WTC11 (cell line): ENCODE data around the gene MPEG1.

Source experiments
- ATF2 ChIP-seq: sonication (generic); formaldehyde crosslinking; IDR thresholded peaks from 2 replicates; pipeline ENCODE4 v1.8.1; 2022; ENCODE audit warnings: low read depth, missing genetic modification reagents, borderline replicate concordance
- CTCF ChIP-seq: fragments of 200-600 bp; IDR thresholded peaks from 2 replicates; pipeline ENCODE4 v1.8.0; 2022; ENCODE audit warnings: antibody characterized with exemption
- ETV6 ChIP-seq: sonication (generic); formaldehyde crosslinking; IDR thresholded peaks from 2 replicates; pipeline ENCODE4 v1.8.1; 2022; ENCODE audit warnings: mild to moderate bottlenecking, missing genetic modification reagents
- IRF1 ChIP-seq: sonication (generic); formaldehyde crosslinking; IDR thresholded peaks from 2 replicates; pipeline ENCODE4 v1.8.0; 2023; ENCODE audit warnings: missing genetic modification reagents
- KAT7 ChIP-seq: sonication (generic); formaldehyde crosslinking; IDR thresholded peaks from 2 replicates; pipeline ENCODE4 v1.8.1; 2023; ENCODE audit warnings: missing genetic modification reagents, mild to moderate bottlenecking, borderline replicate concordance
- MAX ChIP-seq: sonication (generic); formaldehyde crosslinking; IDR thresholded peaks from 2 replicates; pipeline ENCODE4 v1.8.0; 2022; ENCODE audit warnings: mild to moderate bottlenecking, missing genetic modification reagents
- MYBL2 ChIP-seq: sonication (generic); formaldehyde crosslinking; IDR thresholded peaks from 2 replicates; pipeline ENCODE4 v1.8.1; 2023; ENCODE audit warnings: mild to moderate bottlenecking, moderate library complexity, missing genetic modification reagents
- RELA ChIP-seq: sonication (generic); formaldehyde crosslinking; IDR thresholded peaks from 2 replicates; pipeline ENCODE4 v1.8.1; 2022; ENCODE audit warnings: missing genetic modification reagents, mild to moderate bottlenecking, borderline replicate concordance
- SMAD3 ChIP-seq: sonication (generic); formaldehyde crosslinking; IDR thresholded peaks from 2 replicates; pipeline ENCODE4 v1.8.0; 2022; ENCODE audit warnings: missing genetic modification reagents, mild to moderate bottlenecking, borderline replicate concordance
- SMAD4 ChIP-seq: sonication (generic); formaldehyde crosslinking; IDR thresholded peaks from 2 replicates; pipeline ENCODE4 v1.8.0; 2022; ENCODE audit warnings: mild to moderate bottlenecking, missing genetic modification reagents
- ZNF232 ChIP-seq: sonication (generic); formaldehyde crosslinking; IDR thresholded peaks from 2 replicates; pipeline ENCODE4 v1.8.0; 2022; ENCODE audit warnings: mild to moderate bottlenecking, missing genetic modification reagents

- TF ChIP-seq ATF2 (CRISPR knock-in tag) (no peak), KAT7 (CRISPR knock-in tag) (no peak), CTCF (no peak), ZNF232 (CRISPR knock-in tag) (no peak), IRF1 (CRISPR knock-in tag) (no peak), RELA (no peak), MAX (CRISPR knock-in tag) (no peak), SMAD4 (CRISPR knock-in tag) (no peak), SMAD3 (CRISPR knock-in tag) (no peak), MYBL2 (CRISPR knock-in tag) (no peak), ETV6 (CRISPR knock-in tag) (no peak)
These were observed 10.9 kb upstream of the MPEG1 start for GRCh38 chr11:59223611-59224010.
